ENCODE data around the gene RTKN.

RTKN gene

GRCh38 chr2:74384051-74384450, 57.7 kb downstream of the RTKN start:
- no peaks in the 10 kb centered on the region for H3K9me3 ChIP-seq
- no peak overlapping the region for H3K4me3 ChIP-seq (ENCODE audit: low read depth in 1 of 2, low read length in 1 of 2)
- H3K4me1 ChIP-seq (ENCODE audit: control insufficient read depth in 1 of 2, insufficient read depth in 1 of 2, low read depth in 1 of 2, low read length in 1 of 2), result peaks cover 4 to 14% of the 10 kb centered on the region in 2 experiments
- peaks cover 10% of the 10 kb centered on the region for H3K36me3 ChIP-seq
- no peak for TF ChIP-seq CTCF (IDR thresholded peaks at IDR 0.05)
- no peak overlapping the region for H3K27ac ChIP-seq
- no peaks in the 10 kb centered on the region for H3K27me3 ChIP-seq

GRCh38 chr2:74383254-74383653, 58.5 kb downstream of the RTKN start:
- Histone ChIP-seq H3K4me1 (ENCODE audit: control insufficient read depth in 1 of 2, insufficient read depth in 1 of 2, low read depth in 1 of 2, low read length in 1 of 2) (peaks cover 4 to 14% of the 10 kb centered on the region in 2 experiments), H3K27me3 (no peaks in the 10 kb centered on the region), H3K9me3 (no peaks in the 10 kb centered on the region), H3K36me3 (peaks cover 10% of the 10 kb centered on the region), H3K27ac (no peak overlapping the region), H3K4me3 (ENCODE audit: low read depth in 1 of 2, low read length in 1 of 2) (no peak overlapping the region)
- no peak for TF ChIP-seq CTCF (IDR thresholded peaks at IDR 0.05)

GRCh38 chr2:74381751-74382150, 60.0 kb downstream of the RTKN start:
- no peaks in the 10 kb centered on the region for H3K27me3 ChIP-seq
- no peak for TF ChIP-seq CTCF (IDR thresholded peaks at IDR 0.05)
- no peak overlapping the region for H3K4me3 ChIP-seq (ENCODE audit: low read depth in 1 of 2, low read length in 1 of 2)
- H3K27ac ChIP-seq, result no peak overlapping the region
- peaks cover 4 to 14% of the 10 kb centered on the region in 2 experiments for H3K4me1 ChIP-seq (ENCODE audit: control insufficient read depth in 1 of 2, insufficient read depth in 1 of 2, low read depth in 1 of 2, low read length in 1 of 2)
- peaks cover 25% of the 10 kb centered on the region for H3K36me3 ChIP-seq
- no peaks in the 10 kb centered on the region for H3K9me3 ChIP-seq

- H3K27ac ChIP-seq, result no peak within 1 kb of the TSS
Observed at GRCh38 chr2:74379851-74380789, 61.6 kb downstream of the RTKN start, which contains the start of gene DCTN1. TSS of gene DCTN1 (minus strand) at chr2:74380311. CDS start at chr2:74380037, 274 bp downstream.

GRCh38 chr2:74378007-74378406, 63.7 kb downstream of the RTKN start:
- TF ChIP-seq CTCF (IDR thresholded peaks at IDR 0.05), result no peak
- peaks cover 4 to 6% of the 10 kb centered on the region in 2 experiments for H3K4me1 ChIP-seq (ENCODE audit: control insufficient read depth in 1 of 2, insufficient read depth in 1 of 2, low read depth in 1 of 2, low read length in 1 of 2)

More at GRCh38 chr2:74379851-74380789, 61.6 kb downstream of the RTKN start, which contains the start of gene DCTN1:
- Histone ChIP-seq H3K4me3 (ENCODE audit: low read depth in 1 of 2, low read length in 1 of 2) (no peak within 1 kb of the TSS), H3K9me3 (no peaks in the 10 kb centered on the region), H3K27me3 (no peaks in the 10 kb centered on the region), H3K4me1 (ENCODE audit: control insufficient read depth in 1 of 2, insufficient read depth in 1 of 2, low read depth in 1 of 2, low read length in 1 of 2) (peaks cover 4 to 14% of the 10 kb centered on the region in 2 experiments), H3K36me3 (peaks cover 34% of the 10 kb centered on the region)
- no peak for TF ChIP-seq CTCF (IDR thresholded peaks at IDR 0.05)

More at GRCh38 chr2:74378007-74378406, 63.7 kb downstream of the RTKN start:
- no peak overlapping the region for H3K4me3 ChIP-seq (ENCODE audit: low read depth in 1 of 2, low read length in 1 of 2)
- peaks cover 44% of the 10 kb centered on the region for H3K36me3 ChIP-seq
- H3K27ac ChIP-seq, result no peak overlapping the region
- no peaks in the 10 kb centered on the region for H3K9me3 ChIP-seq
- H3K27me3 ChIP-seq, result no peaks in the 10 kb centered on the region

Data from neutrophil (primary cell).